ENCODE measurements around the gene AP3M1. TPM values are rescaled to one million over a fixed set of nuclear protein-coding genes. Genes with fewer than 3 reads are reported as not detected.

AP3M1 gene
- total RNA-seq, 1 experiment from 2014 or later: 34.4 TPM

DNA sequence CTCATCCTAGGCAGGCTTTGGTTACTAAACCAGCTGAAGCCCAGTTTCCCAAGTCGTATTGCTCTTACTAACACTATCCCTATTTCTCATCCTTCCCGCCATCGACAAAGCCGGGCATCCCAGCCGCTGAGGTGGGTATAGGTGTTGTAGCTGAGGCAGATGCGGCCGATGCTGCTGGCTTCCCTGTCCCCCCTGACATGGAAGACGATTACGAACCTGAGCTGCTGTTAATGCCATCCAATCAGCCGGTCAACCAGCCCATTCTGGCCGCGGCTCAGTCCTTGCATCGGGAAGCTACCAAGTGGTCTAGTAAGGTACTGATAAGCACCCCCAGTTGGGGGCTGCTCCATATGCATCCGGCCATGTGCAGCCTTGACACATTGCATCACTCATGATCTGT lies 38.8 kb downstream of the AP3M1 start:
- CTCF ChIA-PET: no interaction called here
- intact Hi-C loops (cut with micrococcal nuclease): no loop called here
- no peak overlapping the region for H2AFZ ChIP-seq (ENCODE audit: low read depth, low read length, poor library complexity, severe bottlenecking)

DNA sequence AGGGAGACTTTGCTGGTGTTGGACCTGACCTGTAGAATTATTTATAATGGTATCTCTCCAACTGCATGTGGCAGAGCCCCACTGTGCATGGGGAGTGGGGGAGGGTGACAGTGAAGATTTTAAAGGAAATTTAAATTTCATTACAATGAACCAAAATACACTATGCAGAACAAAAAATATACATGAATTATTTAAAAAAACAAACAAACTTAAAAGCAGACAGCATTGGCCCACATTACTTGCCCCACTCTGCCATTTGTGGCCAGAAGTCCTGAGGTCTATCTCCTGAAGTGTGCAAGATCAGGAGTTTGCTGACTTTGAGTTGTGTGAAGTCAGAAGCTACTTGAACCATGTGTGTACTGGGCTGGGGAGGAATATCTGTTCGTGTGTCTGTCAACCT lies 40.5 kb downstream of the AP3M1 start:
- peaks cover 56 to 87% of the 10 kb centered on the region in 2 experiments for H3K36me3 ChIP-seq (ENCODE audit: control insufficient read depth in 1 of 2, insufficient read depth in 2 of 2, low read length in 2 of 2)
- peaks cover 24% of the 10 kb centered on the region; the same call in 1 of the 2 replicates for H3K79me2 ChIP-seq (ENCODE audit: insufficient read depth, low read length)
- H3K9ac ChIP-seq (ENCODE audit: low read length): no peak overlapping the region
- DNase-seq (ENCODE audit: low read depth, low spot score) (no peak), ATAC-seq (no peak)
- TF ChIP-seq EGR1 (IDR thresholded peaks at IDR 0.05; ENCODE audit: low read depth): 0 out of 2 replicates have a peak, but pooled peaks have one; percentile 2
- no peak for TF ChIP-seq EZH2phosphoT487 (IDR thresholded peaks at IDR 0.05; ENCODE audit: borderline replicate concordance)
- no peaks in the 10 kb centered on the region for H4K20me1 ChIP-seq (ENCODE audit: insufficient read depth)
- H3K4me2 ChIP-seq (ENCODE audit: low read length): no peak overlapping the region
- ChIA-PET CTCF (interaction anchor here (1.2 kb wide), 1 partner anchor 29 kb away, joined by 5 read pairs; no protein-coding TSS in a partner anchor), RAD21 (ENCODE audit: low non-redundant PET in 1 of 2, low total read pairs in 2 of 2, uncharacterized antibody in 2 of 2, unreplicated experiment in 2 of 2) (no interaction called here), POLR2A (no interaction called here)
- H3K9me3 ChIP-seq (ENCODE audit: control insufficient read depth in 1 of 2, insufficient read depth in 1 of 2, low read depth in 1 of 2, low read length in 2 of 2): no peaks in the 10 kb centered on the region
- BruUV-seq (replicated peaks): no TSS peak
- H3K4me3 ChIP-seq (replicated peaks in 1 of 2; ENCODE audit: low read depth in 1 of 2, low read length in 2 of 2): no peak overlapping the region
- no peaks in the 10 kb centered on the region for H3K27me3 ChIP-seq (ENCODE audit: insufficient read depth, low read length)
- no peaks in the 10 kb centered on the region for H3K4me1 ChIP-seq (ENCODE audit: control insufficient read depth in 1 of 2, insufficient read depth in 2 of 2, low read length in 2 of 2)
- H2AFZ ChIP-seq (ENCODE audit: low read depth, low read length, poor library complexity, severe bottlenecking): no peak overlapping the region
- H3K9me2 ChIP-seq (ENCODE audit: insufficient read depth): no peaks in the 10 kb centered on the region
- intact Hi-C loops (cut with micrococcal nuclease): no loop called here
- no peak overlapping the region for H3K27ac ChIP-seq (ENCODE audit: low read depth, low read length)

More for the DNA sequence above, 38.8 kb downstream of the AP3M1 start:
- Histone ChIP-seq H3K36me3 (ENCODE audit: control insufficient read depth in 1 of 2, insufficient read depth in 2 of 2, low read length in 2 of 2) (peaks cover 58 to 83% of the 10 kb centered on the region in 2 experiments), H3K27ac (ENCODE audit: low read depth, low read length) (no peak overlapping the region), H3K9me3 (ENCODE audit: control insufficient read depth in 1 of 2, insufficient read depth in 1 of 2, low read depth in 1 of 2, low read length in 2 of 2) (no peaks in the 10 kb centered on the region), H3K4me1 (ENCODE audit: control insufficient read depth in 1 of 2, insufficient read depth in 2 of 2, low read length in 2 of 2) (no peaks in the 10 kb centered on the region), H3K4me2 (ENCODE audit: low read length) (no peak overlapping the region), H3K4me3 (replicated peaks in 1 of 2; ENCODE audit: low read depth in 1 of 2, low read length in 2 of 2) (no peak overlapping the region), H3K9me2 (ENCODE audit: insufficient read depth) (no peaks in the 10 kb centered on the region), H3K79me2 (ENCODE audit: insufficient read depth, low read length) (peaks cover 24% of the 10 kb centered on the region; the same call in 1 of the 2 replicates), H3K9ac (ENCODE audit: low read length) (no peak overlapping the region), H3K27me3 (ENCODE audit: insufficient read depth, low read length) (no peaks in the 10 kb centered on the region), H4K20me1 (ENCODE audit: insufficient read depth) (no peaks in the 10 kb centered on the region)
- DNase-seq (ENCODE audit: low read depth, low spot score) (no peak), ATAC-seq (no peak)
- no TSS peak for BruUV-seq (replicated peaks)
- ChIA-PET POLR2A (no interaction called here), RAD21 (ENCODE audit: low non-redundant PET in 1 of 2, low total read pairs in 2 of 2, uncharacterized antibody in 2 of 2, unreplicated experiment in 2 of 2) (no interaction called here)
- TF ChIP-seq RAD21 (IDR thresholded peaks at IDR 0.05; ENCODE audit: low read depth): no peak
- no peak for TF ChIP-seq JUND (IDR thresholded peaks at IDR 0.05)
- TF ChIP-seq, protein P1, sequence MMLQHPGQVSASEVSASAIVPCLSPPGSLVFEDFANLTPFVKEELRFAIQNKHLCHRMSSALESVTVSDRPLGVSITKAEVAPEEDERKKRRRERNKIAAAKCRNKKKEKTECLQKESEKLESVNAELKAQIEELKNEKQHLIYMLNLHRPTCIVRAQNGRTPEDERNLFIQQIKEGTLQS (IDR thresholded peaks at IDR 0.05): no peak
- no peak for TF ChIP-seq POLR2AphosphoS5 (IDR thresholded peaks at IDR 0.05; ENCODE audit: low read depth, low read length)
- TF ChIP-seq EZH2 (IDR thresholded peaks at IDR 0.05): no peak
- no peak for TF ChIP-seq EZH2phosphoT487 (IDR thresholded peaks at IDR 0.05; ENCODE audit: borderline replicate concordance)
- TF ChIP-seq ELF1 (IDR thresholded peaks at IDR 0.05; ENCODE audit: borderline replicate concordance, low read depth): no peak

All from HCT116 (cell line).